ENCODE data around the gene CENPE. TPM values are rescaled to one million over a fixed set of nuclear protein-coding genes. Genes with fewer than 3 reads are reported as not detected.

Gene CENPE
- total RNA-seq, 6 experiments from 2014 or later = 0.63 to 1.7 (median 0.93) TPM; not detected in 1

DNA sequence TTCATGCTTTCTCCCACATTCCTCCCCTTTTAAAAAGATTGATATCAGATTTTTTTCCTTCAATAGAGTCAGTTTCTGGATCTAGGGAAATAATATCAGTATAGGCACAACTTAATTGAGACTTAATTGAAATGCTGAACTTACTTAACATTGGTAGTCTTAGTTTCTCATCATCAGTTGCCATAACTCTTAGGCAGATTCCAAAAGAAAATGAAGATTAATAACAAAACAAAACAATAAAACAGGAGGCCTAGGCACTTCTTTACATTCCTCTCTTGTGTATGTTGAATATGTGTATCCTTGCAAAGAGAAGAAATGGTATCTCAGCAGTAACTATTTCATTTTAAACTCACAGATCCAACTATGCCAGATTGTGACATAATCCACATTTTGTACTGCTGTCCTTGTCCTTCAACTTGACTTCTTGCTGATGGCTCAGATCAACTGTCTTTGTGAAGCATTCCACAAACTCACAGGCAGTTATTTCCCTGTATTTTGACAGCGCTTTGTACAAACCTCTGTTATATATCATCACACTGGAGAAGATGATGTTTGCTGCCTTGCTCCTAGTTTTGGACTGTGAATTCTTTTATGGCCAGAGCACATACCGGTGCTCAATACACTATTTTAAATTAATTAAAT lies 112.5 kb downstream of the CENPE start:
- Histone ChIP-seq H3K9me3 (no peaks in the 10 kb centered on the region), H3K36me3 (peaks cover 0 to 65% (median 10%) of the 10 kb centered on the region in 4 donors), H3K27me3 (no peaks in the 10 kb centered on the region), H3K4me1 (no peaks in the 10 kb centered on the region), H3K4me3 (no peak overlapping the region), H3K27ac (no peak overlapping the region)
- ATAC-seq = no peak
- TF ChIP-seq, protein P1, sequence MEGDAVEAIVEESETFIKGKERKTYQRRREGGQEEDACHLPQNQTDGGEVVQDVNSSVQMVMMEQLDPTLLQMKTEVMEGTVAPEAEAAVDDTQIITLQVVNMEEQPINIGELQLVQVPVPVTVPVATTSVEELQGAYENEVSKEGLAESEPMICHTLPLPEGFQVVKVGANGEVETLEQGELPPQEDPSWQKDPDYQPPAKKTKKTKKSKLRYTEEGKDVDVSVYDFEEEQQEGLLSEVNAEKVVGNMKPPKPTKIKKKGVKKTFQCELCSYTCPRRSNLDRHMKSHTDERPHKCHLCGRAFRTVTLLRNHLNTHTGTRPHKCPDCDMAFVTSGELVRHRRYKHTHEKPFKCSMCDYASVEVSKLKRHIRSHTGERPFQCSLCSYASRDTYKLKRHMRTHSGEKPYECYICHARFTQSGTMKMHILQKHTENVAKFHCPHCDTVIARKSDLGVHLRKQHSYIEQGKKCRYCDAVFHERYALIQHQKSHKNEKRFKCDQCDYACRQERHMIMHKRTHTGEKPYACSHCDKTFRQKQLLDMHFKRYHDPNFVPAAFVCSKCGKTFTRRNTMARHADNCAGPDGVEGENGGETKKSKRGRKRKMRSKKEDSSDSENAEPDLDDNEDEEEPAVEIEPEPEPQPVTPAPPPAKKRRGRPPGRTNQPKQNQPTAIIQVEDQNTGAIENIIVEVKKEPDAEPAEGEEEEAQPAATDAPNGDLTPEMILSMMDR (IDR thresholded peaks at IDR 0.05) = no peak
- TF ChIP-seq POLR2A (IDR thresholded peaks at IDR 0.05) = no peak
- WGBS (ENCODE audit: insufficient coverage, low coverage, low lambda C conversion rate, missing lambda C conversion rate) = 100% methylated on average over 2 of the region's 2 CpGs
- intact Hi-C loops (cut with DNase I) = no loop called here
- DNase-seq = no peak

DNA sequence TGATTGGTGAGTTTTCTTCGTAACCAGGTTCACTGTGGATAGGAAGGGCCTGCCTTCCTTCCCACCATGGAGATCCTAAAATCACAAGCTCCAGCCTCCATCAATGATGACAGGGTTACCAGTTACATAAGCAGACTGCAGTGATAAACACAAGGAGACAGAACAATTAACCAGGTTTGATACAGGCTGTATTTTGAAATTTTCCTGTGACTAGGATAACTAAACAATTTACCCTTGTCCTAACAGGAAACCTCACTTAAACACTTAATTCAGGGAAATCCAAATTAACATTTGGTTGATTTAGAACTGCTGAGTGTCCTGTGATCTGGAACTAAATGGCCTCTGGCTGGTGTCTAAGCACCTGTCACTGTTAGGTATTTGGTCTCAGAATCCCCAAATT lies 118.5 kb downstream of the CENPE start:
- H3K9me3 ChIP-seq = no peaks in the 10 kb centered on the region
- H3K4me3 ChIP-seq = no peak overlapping the region
- ATAC-seq (no peak), DNase-seq (no peak)
- peaks cover 0 to 11% (median 0%) of the 10 kb centered on the region in 4 donors for H3K4me1 ChIP-seq
- H3K27me3 ChIP-seq = no peaks in the 10 kb centered on the region
- no peak for TF ChIP-seq POLR2A (IDR thresholded peaks at IDR 0.05)
- TF ChIP-seq, protein P1 (IDR thresholded peaks at IDR 0.05) = no peak
- WGBS (ENCODE audit: insufficient coverage, low coverage, low lambda C conversion rate, missing lambda C conversion rate) = 100% methylated on average over 1 of the region's 1 CpG
- H3K27ac ChIP-seq = no peak overlapping the region
- intact Hi-C loops (cut with DNase I) = no loop called here
- H3K36me3 ChIP-seq = peaks cover 0 to 13% (median 0%) of the 10 kb centered on the region in 4 donors

DNA sequence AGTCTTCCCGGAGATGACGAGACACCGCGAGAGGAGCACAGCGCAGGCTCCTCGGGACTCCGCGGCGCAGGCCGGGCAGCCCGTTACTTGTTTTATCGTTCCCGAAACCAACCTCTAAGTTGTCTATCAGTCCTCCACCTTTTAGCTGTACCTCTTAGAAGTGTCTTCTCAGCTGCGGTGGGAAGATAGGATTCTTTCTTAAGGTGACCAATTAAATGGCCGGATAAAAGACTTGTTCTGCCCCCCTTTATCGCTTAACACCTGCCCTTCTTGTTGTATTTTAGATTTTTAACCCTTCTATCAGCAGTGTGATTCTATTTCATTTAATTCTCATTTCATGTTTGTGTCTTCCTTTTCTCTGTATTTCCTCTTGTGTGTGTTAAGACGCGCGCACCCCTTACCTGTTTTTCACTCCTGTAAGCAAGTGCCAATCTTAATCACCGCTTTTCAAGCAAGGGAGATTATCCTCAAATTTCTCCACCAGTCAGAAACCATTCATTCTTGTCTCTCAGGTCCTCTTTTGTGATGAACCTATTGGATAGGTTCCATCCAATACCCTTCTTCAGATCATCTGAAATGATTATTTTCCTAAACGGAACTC lies 121.3 kb downstream of the CENPE start, which contains the start of gene SLC9B2:
Gene SLC9B2, minus strand, starts transcription at position 15 of the 601 bp plus-strand sequence. CDS start 9,211 bp downstream, outside the sequence.
- no peak for TF ChIP-seq POLR2A (IDR thresholded peaks at IDR 0.05)
- TF ChIP-seq, protein P1 (IDR thresholded peaks at IDR 0.05) = no peak
- Histone ChIP-seq H3K4me1 (peaks cover 0 to 22% (median 0%) of the 10 kb centered on the region in 4 donors), H3K27ac (peak within 1 kb of the TSS; percentile 90 to 97 (median 97)), H3K4me3 (peak within 1 kb of the TSS; percentile 71 to 75 (median 74)), H3K36me3 (peaks cover 0 to 11% (median 0%) of the 10 kb centered on the region in 4 donors), H3K27me3 (no peaks in the 10 kb centered on the region), H3K9me3 (no peaks in the 10 kb centered on the region)
- ATAC-seq = peak in 1 of 4 donors; percentile 62
- DNase-seq = no peak
- WGBS (ENCODE audit: insufficient coverage, low coverage, low lambda C conversion rate, missing lambda C conversion rate) = 8% methylated on average over 16 of the region's 21 CpGs
- intact Hi-C loops (cut with DNase I) = no loop called here

DNA sequence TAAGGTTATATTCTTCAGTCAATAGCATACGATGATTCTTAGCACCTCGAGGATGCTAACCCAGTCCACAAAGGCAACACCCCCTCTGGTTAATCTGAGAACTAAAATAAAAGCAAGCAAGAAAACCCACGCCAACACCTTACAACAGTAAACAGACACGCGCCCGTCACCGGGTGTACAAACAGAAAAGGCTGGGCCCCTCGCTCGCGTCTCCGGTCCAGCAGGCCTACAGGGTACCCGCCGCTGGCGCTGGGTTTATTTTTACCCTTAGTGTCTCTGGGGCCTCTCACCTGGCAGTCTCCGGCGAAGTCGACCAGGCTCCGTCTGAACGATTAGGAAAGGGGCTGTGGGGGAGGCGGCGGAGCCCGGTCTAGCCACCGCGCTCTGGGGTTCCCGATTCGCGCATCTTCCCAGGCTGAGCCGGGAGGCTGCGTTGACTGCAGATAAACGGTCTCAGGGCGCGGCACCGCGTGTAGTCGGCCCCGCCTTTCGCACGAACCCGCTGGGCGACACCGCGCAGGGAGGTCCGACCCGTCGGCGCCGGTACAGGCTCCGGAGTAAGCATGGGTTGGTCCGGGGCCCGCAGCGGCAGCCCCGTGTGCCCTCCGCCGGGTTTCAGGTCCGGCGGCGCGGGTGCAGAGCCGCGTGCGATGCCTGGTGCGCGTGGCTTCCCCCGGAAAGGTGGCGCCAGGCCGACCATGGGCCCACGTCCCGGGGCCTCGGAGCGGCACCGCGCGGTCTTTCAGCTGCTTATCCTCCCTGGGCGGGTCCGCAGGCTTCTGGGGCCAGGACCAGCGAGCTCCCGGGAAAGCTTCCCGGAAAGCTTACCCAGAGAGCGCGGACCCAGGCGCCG lies 122.0 kb downstream of the CENPE start:
- peaks cover 0 to 5% (median 0%) of the 10 kb centered on the region in 4 donors for H3K36me3 ChIP-seq
- peaks cover 0 to 22% (median 0%) of the 10 kb centered on the region in 4 donors for H3K4me1 ChIP-seq
- H3K27me3 ChIP-seq = no peaks in the 10 kb centered on the region
- peak overlapping the region; percentile 71 to 75 (median 74) for H3K4me3 ChIP-seq
- WGBS (ENCODE audit: insufficient coverage, low coverage, low lambda C conversion rate, missing lambda C conversion rate) = 1% methylated on average over 16 of the region's 82 CpGs
- intact Hi-C loops (cut with DNase I) = no loop called here
- DNase-seq (peak; percentile 73 to 84 (median 79)), ATAC-seq (peak; percentile 62 to 81 (median 80))
- TF ChIP-seq POLR2A (IDR thresholded peaks at IDR 0.05) = peak; percentile 72
- TF ChIP-seq, protein P1 (IDR thresholded peaks at IDR 0.05) = peak in 1 of 4 donors; percentile 3
- H3K27ac ChIP-seq = peak overlapping the region; percentile 90 to 97 (median 97)
- H3K9me3 ChIP-seq = no peaks in the 10 kb centered on the region
